Fibroblast of lung (primary cell): ENCODE measurements around the gene HENMT1. TPM values are rescaled to one million over a fixed set of nuclear protein-coding genes. Genes with fewer than 3 reads are reported as not detected.

Source experiments
- DNase-seq, 2 donors: peaks; one replicate each; pipeline versions ENCODE4 v3.0.0 to v3.0.0-alpha.2; 2010; ENCODE audit warnings: low read depth in 2 of 2
- H2AFZ ChIP-seq: 2 replicates; pipeline ENCODE4 v1.5.1; 2012; ENCODE audit warnings: low read length, control low read depth, inconsistent platforms
- H3K27ac ChIP-seq: 2 replicates; pipeline ENCODE4 v1.5.1; 2011; ENCODE audit warnings: low read length, control low read depth; ENCODE audit not compliant: insufficient read depth
- H3K27me3 ChIP-seq: 2 replicates; pipeline ENCODE4 v1.5.1; 2011; ENCODE audit warnings: mild to moderate bottlenecking, low read length; ENCODE audit not compliant: control insufficient read depth, insufficient read depth
- H3K36me3 ChIP-seq: 2 replicates; pipeline ENCODE4 v1.5.1; 2011; ENCODE audit warnings: low read length; ENCODE audit not compliant: control insufficient read depth, insufficient read depth
- H3K4me1 ChIP-seq: 2 replicates; pipeline ENCODE4 v1.5.1; 2011; ENCODE audit warnings: low read length; ENCODE audit not compliant: control insufficient read depth, insufficient read depth; ENCODE audit errors: extremely low read depth
- H3K4me2 ChIP-seq: 2 replicates; pipeline ENCODE4 v1.5.1; 2011; ENCODE audit warnings: low read length, control low read depth; ENCODE audit not compliant: insufficient read depth; ENCODE audit errors: extremely low read depth
- H3K4me3 ChIP-seq, 4 experiments: fragments of 200-600 bp in 1 of 4; sonication (generic) in 1 of 4; replicated peaks in 1 of 4; 2 replicates each; pipeline ENCODE4 v1.5.1; 2011 to 2016; ENCODE audit warnings: low read length in 4 of 4, low read depth in 3 of 4, mild to moderate bottlenecking in 3 of 4, control low read depth in 2 of 4, inconsistent platforms in 1 of 4, mixed read lengths in 1 of 4; ENCODE audit not compliant: insufficient read depth in 1 of 4; ENCODE audit errors: control extremely low read depth in 1 of 4
- H3K79me2 ChIP-seq: 2 replicates; pipeline ENCODE4 v1.5.1; 2012; ENCODE audit warnings: mild to moderate bottlenecking, low read length, inconsistent platforms; ENCODE audit not compliant: control insufficient read depth, insufficient read depth
- H3K9ac ChIP-seq: 2 replicates; pipeline ENCODE4 v1.5.1; 2011; ENCODE audit warnings: mild to moderate bottlenecking, low read length, control low read depth; ENCODE audit not compliant: insufficient read depth
- H3K9me3 ChIP-seq: 2 replicates; pipeline ENCODE4 v1.5.1; 2012; ENCODE audit warnings: low read depth, low read length; ENCODE audit not compliant: control insufficient read depth, insufficient read depth
- H4K20me1 ChIP-seq: 2 replicates; pipeline ENCODE4 v1.5.1; 2011; ENCODE audit warnings: low read length; ENCODE audit not compliant: control insufficient read depth, insufficient read depth; ENCODE audit errors: extremely low read depth
- EZH2 ChIP-seq: IDR thresholded peaks from 2 replicates; pipeline ENCODE4 v1.5.1; 2012; ENCODE audit warnings: low read length, control low read depth, mild to moderate bottlenecking; ENCODE audit errors: missing control alignments
- polyA plus RNA-seq, 2 donors: library from polyadenylated mRNA; depleted of rRNA in 1 of 2; stranded (reverse) in 1 of 2; unstranded in 1 of 2; fragments of >200 nt; gene quantifications; 2 replicates each; pipeline ENCODE4 v1.2.1, GENCODE V29; 2011 to 2012; ENCODE audit warnings: missing spikeins in 1 of 2
- total RNA-seq: library from RNA; depleted of rRNA; stranded (reverse); fragments of >200 nt; gene quantifications from 2 replicates; pipeline ENCODE4 v1.2.1, GENCODE V29; 2014
- TF ChIP-seq, protein P1 (sequence below), 2 donors: IDR thresholded peaks in 1 of 2; conservative IDR thresholded peaks in 1 of 2; 1 replicate in 1 of 2; 2 replicates in 1 of 2; pipeline ENCODE4 v1.5.1; 2011 to 2012; ENCODE audit warnings: low read length in 2 of 2, control low read depth in 1 of 2, inconsistent platforms in 1 of 2, low read depth in 1 of 2, mild to moderate bottlenecking in 1 of 2

Gene HENMT1
- total and polyA plus RNA-seq, 2 donors (not counting 1 experiment from before 2014, with no cell fraction given): 3.0 to 5.3 TPM

DNA sequence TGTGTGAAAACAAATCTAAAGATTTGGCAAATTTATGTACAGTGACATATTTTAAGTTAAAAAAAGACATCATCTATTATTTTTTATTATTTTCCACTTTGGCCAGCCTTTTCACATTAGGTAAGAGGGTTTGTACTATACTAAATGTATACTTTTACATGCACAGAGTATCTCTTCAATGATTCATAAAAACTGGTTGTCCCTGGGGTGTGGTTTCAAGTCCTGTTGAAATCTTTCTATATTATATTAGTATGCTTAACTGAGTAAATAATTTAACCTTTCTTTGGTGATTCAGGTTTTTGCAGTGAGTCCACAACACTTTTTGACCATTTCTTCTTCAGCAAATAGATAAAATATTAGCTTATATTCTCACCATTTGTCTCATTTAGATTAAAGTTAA is 55.3 kb downstream of the HENMT1 start:
- Histone ChIP-seq H2AFZ (no peak overlapping the region), H3K36me3 (no peaks in the 10 kb centered on the region), H3K4me1 (no peaks in the 10 kb centered on the region), H3K4me3 (no peak overlapping the region), H3K4me2 (no peak overlapping the region), H3K9me3 (no peaks in the 10 kb centered on the region), H3K79me2 (no peaks in the 10 kb centered on the region), H3K27me3 (no peaks in the 10 kb centered on the region), H4K20me1 (no peaks in the 10 kb centered on the region), H3K27ac (no peak overlapping the region), H3K9ac (no peak overlapping the region)
- DNase-seq: no peak
- no peak for TF ChIP-seq EZH2
- TF ChIP-seq, protein P1, sequence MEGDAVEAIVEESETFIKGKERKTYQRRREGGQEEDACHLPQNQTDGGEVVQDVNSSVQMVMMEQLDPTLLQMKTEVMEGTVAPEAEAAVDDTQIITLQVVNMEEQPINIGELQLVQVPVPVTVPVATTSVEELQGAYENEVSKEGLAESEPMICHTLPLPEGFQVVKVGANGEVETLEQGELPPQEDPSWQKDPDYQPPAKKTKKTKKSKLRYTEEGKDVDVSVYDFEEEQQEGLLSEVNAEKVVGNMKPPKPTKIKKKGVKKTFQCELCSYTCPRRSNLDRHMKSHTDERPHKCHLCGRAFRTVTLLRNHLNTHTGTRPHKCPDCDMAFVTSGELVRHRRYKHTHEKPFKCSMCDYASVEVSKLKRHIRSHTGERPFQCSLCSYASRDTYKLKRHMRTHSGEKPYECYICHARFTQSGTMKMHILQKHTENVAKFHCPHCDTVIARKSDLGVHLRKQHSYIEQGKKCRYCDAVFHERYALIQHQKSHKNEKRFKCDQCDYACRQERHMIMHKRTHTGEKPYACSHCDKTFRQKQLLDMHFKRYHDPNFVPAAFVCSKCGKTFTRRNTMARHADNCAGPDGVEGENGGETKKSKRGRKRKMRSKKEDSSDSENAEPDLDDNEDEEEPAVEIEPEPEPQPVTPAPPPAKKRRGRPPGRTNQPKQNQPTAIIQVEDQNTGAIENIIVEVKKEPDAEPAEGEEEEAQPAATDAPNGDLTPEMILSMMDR (conservative IDR thresholded peaks at IDR 0.05 in 1 of 2, IDR thresholded peaks at IDR 0.05 in 1 of 2; ENCODE audit: low read depth in 1 of 2, low read length in 2 of 2): no peak

DNA sequence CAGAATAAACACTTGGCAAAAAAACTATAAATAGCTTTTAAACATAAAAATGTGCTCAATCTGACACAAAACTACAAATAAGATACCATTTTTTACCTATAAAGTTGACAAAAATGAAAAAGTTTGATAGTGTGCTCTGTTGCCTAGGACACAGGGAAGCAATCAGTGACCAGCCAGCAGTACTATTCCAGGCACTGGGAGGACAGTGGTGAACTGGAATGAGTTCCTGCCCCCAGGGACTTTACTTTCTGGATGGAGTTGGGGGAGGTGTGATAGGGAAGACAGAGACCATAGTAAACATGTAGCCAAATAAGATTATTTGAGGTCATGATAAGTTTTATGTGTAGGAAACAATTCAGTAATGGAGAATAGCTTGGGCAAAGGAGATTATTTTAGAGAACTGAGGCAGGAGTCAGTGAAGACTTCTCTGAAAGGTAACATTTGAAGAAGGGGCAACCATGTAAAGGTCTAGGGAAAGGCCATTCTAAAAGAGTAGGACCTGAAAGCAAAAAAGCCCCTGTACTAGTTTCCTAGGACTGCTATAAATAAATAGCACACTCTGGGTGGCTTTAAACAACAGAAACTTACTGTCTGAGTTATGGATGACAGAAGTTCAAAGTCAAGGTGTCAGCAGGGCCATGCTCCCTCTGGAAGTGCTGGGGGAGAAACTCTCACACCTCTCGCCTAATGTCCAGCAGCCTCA is 59.0 kb downstream of the HENMT1 start:
- Histone ChIP-seq H3K4me1 (no peaks in the 10 kb centered on the region), H3K9me3 (no peaks in the 10 kb centered on the region), H4K20me1 (no peaks in the 10 kb centered on the region), H3K4me2 (no peak overlapping the region), H3K9ac (no peak overlapping the region), H3K79me2 (no peaks in the 10 kb centered on the region), H3K4me3 (no peak overlapping the region), H3K27ac (no peak overlapping the region), H3K36me3 (no peaks in the 10 kb centered on the region), H3K27me3 (no peaks in the 10 kb centered on the region), H2AFZ (no peak overlapping the region)
- DNase-seq: no peak
- TF ChIP-seq, protein P1 (conservative IDR thresholded peaks at IDR 0.05 in 1 of 2, IDR thresholded peaks at IDR 0.05 in 1 of 2; ENCODE audit: low read depth in 1 of 2, low read length in 2 of 2): no peak

DNA sequence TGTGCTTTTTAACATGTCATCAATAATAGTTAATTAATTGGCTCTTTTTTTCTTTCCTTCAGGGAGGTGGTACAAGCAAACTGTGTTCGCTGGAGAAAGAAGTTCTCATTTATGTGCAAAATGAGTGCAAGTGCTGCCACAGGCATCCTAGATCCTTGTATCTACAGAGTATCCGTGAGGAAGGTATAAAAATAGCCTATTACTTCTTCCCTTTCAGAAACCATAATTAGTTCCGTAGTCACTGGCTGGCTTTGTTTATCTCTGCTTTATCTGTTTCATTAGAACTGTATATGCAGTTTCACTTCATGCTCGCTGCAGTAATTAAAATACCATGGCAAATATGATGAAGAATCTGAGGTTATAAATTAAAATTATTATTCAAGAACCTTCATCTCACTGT is 60.4 kb downstream of the HENMT1 start:
- H3K9ac ChIP-seq: no peak overlapping the region

More for the DNA sequence above, 60.4 kb downstream of the HENMT1 start:
- DNase-seq: no peak
- Histone ChIP-seq H3K27me3 (no peaks in the 10 kb centered on the region), H3K79me2 (no peaks in the 10 kb centered on the region), H2AFZ (no peak overlapping the region), H3K4me1 (no peaks in the 10 kb centered on the region), H3K36me3 (no peaks in the 10 kb centered on the region), H3K4me3 (peak overlapping the region in 1 of 4 experiments; percentile 8), H4K20me1 (no peaks in the 10 kb centered on the region), H3K4me2 (peak overlapping the region; percentile 37), H3K9me3 (no peaks in the 10 kb centered on the region), H3K27ac (no peak overlapping the region)
- TF ChIP-seq, protein P1 (conservative IDR thresholded peaks at IDR 0.05 in 1 of 2, IDR thresholded peaks at IDR 0.05 in 1 of 2; ENCODE audit: low read depth in 1 of 2, low read length in 2 of 2): no peak
- TF ChIP-seq EZH2: no peak
